Type B pancreatic cell (in vitro differentiated cells): ENCODE results near the gene NUMA1. TPM values are rescaled to one million over a fixed set of nuclear protein-coding genes. Genes with fewer than 3 reads are reported as not detected.
A peak's percentile ranks its signal among the peaks of the same experiment; 100 is the strongest.

ENCODE experiments used
- DNase-seq: peaks from one replicate; pipeline ENCODE4 v3.0.0; 2021; ENCODE audit warnings: mixed read lengths; ENCODE audit not compliant: unreplicated experiment; ENCODE audit errors: extremely low spot score
- H3K27ac Mint-ChIP-seq: 2 replicates; pipeline ENCODE4 v1.8.0; 2021; ENCODE audit warnings: mild to moderate bottlenecking, mixed read lengths
- H3K27me3 Mint-ChIP-seq: 2 replicates; pipeline ENCODE4 v1.8.0; 2021; ENCODE audit warnings: mixed read lengths
- H3K36me3 Mint-ChIP-seq: 2 replicates; pipeline ENCODE4 v1.8.0; 2021; ENCODE audit warnings: mixed read lengths
- H3K4me1 Mint-ChIP-seq: one replicate; pipeline ENCODE4 v1.8.0; 2021; ENCODE audit warnings: mixed read lengths; ENCODE audit not compliant: unreplicated experiment
- H3K4me3 Mint-ChIP-seq: 2 replicates; pipeline ENCODE4 v1.8.0; 2021; ENCODE audit warnings: mild to moderate bottlenecking, mixed read lengths
- H3K9me3 Mint-ChIP-seq: 2 replicates; pipeline ENCODE4 v1.8.0; 2021; ENCODE audit warnings: mixed read lengths
- CTCF ChIP-seq: fragments of 200-600 bp; sonication (generic); conservative IDR thresholded peaks from 2 replicates; pipeline ENCODE4 v1.5.0; 2021; ENCODE audit warnings: antibody characterized with exemption, mild to moderate bottlenecking
- total RNA-seq: library from RNA; stranded (reverse); gene quantifications from 2 replicates; pipeline ENCODE4 v1.2.1, GENCODE V29; 2021; ENCODE audit warnings: low replicate concordance

NUMA1 gene
- total RNA-seq, 1 donor from 2014 or later = 225 TPM

DNA sequence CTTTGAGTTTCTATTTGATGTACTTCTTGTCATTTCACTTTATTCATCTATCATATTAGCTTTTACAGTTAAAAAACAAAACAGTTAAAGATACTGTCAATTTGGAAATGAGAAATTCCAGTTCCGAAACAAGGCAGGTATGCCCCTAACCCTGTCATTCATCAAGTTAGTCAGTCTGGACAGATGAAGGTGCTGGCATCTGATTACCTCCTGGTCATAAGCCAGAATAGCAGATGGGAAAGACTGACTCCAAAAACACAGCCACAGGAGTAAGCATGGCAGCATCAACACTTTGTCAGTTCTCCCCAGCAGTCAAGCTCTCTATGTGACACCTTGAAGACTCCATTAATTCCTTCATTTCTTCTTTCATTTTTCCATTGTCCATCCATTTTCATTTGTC lies 4.6 kb upstream of the NUMA1 start:
- no peak for TF ChIP-seq CTCF
- DNase-seq = no peak
- no peaks in the 10 kb centered on the region for H3K27me3 Mint-ChIP-seq
- peaks cover 30% of the 10 kb centered on the region for H3K4me1 Mint-ChIP-seq
- peaks cover 4% of the 10 kb centered on the region for H3K9me3 Mint-ChIP-seq
- H3K36me3 Mint-ChIP-seq = peaks cover 7% of the 10 kb centered on the region
- no peak overlapping the region for H3K27ac Mint-ChIP-seq
- H3K4me3 Mint-ChIP-seq = no peak overlapping the region

DNA sequence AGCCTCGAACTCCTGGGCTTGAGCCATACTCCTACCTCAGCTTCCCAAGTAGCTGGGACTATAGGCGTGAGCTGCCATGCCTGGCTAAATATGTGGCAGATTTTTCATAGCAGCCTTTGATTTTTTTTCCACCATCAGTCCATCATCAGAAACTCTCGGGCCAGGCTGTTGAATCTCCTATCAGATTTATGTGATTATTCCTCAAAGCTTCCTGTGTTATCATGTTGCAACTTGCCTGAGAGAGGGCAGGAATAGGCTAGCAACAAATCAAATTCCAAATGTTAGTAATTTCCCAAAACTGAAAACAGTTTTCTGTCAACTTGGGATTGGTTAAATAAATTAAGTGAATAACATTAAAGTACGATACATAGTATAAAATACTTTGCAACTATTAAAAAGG lies 3.7 kb upstream of the NUMA1 start:
- Mint-ChIP-seq H3K27me3 (no peaks in the 10 kb centered on the region), H3K27ac (peak overlapping the region; percentile 5), H3K4me3 (no peak overlapping the region), H3K9me3 (peaks cover 4% of the 10 kb centered on the region), H3K4me1 (peaks cover 30% of the 10 kb centered on the region), H3K36me3 (peaks cover 7% of the 10 kb centered on the region)
- no peak for TF ChIP-seq CTCF
- no peak for DNase-seq

GRCh38 chr11:72083414-72083813 lies 3.1 kb upstream of the NUMA1 start:
- no peak for DNase-seq
- Mint-ChIP-seq H3K36me3 (peaks cover 10% of the 10 kb centered on the region), H3K4me3 (no peak overlapping the region), H3K9me3 (peaks cover 4% of the 10 kb centered on the region), H3K27ac (peak overlapping the region; percentile 5), H3K4me1 (peaks cover 36% of the 10 kb centered on the region), H3K27me3 (no peaks in the 10 kb centered on the region)
- no peak for TF ChIP-seq CTCF

DNA sequence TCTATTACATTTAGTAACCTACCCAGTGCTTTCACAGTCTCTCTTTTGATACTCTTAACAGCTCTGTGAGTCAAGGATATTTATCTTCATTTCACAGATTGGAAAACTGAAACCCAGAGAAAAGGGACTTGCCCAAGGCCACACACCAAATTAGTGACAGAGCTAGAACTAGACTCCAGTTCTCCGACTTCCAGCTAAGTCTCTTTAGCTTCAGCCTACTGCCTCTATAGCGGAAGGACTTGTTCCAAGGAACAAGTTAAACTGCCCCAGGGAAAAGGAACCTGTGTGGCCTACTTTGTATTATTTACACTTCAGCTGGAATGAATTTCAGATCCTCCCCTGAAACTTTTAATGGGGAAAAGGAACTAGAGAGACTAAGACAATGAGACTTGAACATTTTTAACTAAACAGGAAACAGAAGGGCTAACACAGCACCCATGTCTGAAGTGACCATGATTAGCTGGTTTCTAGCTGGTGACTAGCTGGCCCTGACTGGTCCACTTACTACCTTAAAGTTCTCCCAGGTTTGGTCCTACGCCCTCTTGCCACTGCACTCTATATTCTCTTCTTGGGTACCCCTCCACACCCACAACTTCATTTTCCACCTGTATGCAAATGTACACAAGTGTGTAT lies 1.6 kb upstream of the NUMA1 start:
- Mint-ChIP-seq H3K27me3 (no peaks in the 10 kb centered on the region), H3K36me3 (peaks cover 10% of the 10 kb centered on the region), H3K4me3 (peak overlapping the region; percentile 96), H3K4me1 (peaks cover 45% of the 10 kb centered on the region), H3K27ac (peak overlapping the region; percentile 99), H3K9me3 (peaks cover 4% of the 10 kb centered on the region)
- no peak for DNase-seq
- no peak for TF ChIP-seq CTCF

GRCh38 chr11:72081184-72081644 lies 872 bp upstream of the NUMA1 start:
- TF ChIP-seq CTCF = no peak
- H3K4me1 Mint-ChIP-seq = peaks cover 46% of the 10 kb centered on the region
- H3K9me3 Mint-ChIP-seq = peaks cover 4% of the 10 kb centered on the region
- no peaks in the 10 kb centered on the region for H3K27me3 Mint-ChIP-seq
- peak overlapping the region; percentile 96 for H3K4me3 Mint-ChIP-seq
- peaks cover 10% of the 10 kb centered on the region for H3K36me3 Mint-ChIP-seq
- DNase-seq = no peak
- peak overlapping the region; percentile 99 for H3K27ac Mint-ChIP-seq
